Spleen (tissue), 11 donors: ENCODE results near the gene DPAGT1. TPM values are rescaled to one million over a fixed set of nuclear protein-coding genes. Genes with fewer than 3 reads are reported as not detected.

Experiments used
- DNase-seq: peaks from one replicate; pipeline ENCODE4 v3.0.0-alpha.2; 2020
- H3K27ac ChIP-seq, 8 donors: fragments of 200-600 bp; sonication (generic) in 7 of 8; 1 replicate in 4 of 8; 2 replicates in 4 of 8; pipeline versions ENCODE4 v1.5.0 to v1.8.0; 2016 to 2021; ENCODE audit warnings: inconsistent platforms in 4 of 8, mild to moderate bottlenecking in 4 of 8, moderate library complexity in 1 of 8
- H3K27me3 ChIP-seq, 7 donors: fragments of 200-600 bp; sonication (generic) in 6 of 7; replicated peaks in 1 of 7; 1 replicate in 4 of 7; 2 replicates in 3 of 7; pipeline versions ENCODE4 v1.5.0 to v1.8.0; 2016 to 2021; ENCODE audit warnings: inconsistent platforms in 3 of 7, mild to moderate bottlenecking in 1 of 7
- H3K36me3 ChIP-seq, 6 donors: fragments of 200-600 bp; sonication (generic) in 5 of 6; 1 replicate in 4 of 6; 2 replicates in 2 of 6; pipeline versions ENCODE4 v1.5.0 to v1.8.0; 2016 to 2021; ENCODE audit warnings: inconsistent platforms in 2 of 6
- H3K4me1 ChIP-seq, 6 donors: fragments of 200-600 bp; sonication (generic) in 5 of 6; 1 replicate in 3 of 6; 2 replicates in 3 of 6; pipeline versions ENCODE4 v1.5.0 to v1.8.0; 2016 to 2021; ENCODE audit warnings: inconsistent platforms in 3 of 6
- H3K4me3 ChIP-seq, 8 donors: fragments of 200-600 bp; sonication (generic) in 7 of 8; 1 replicate in 4 of 8; 2 replicates in 4 of 8; pipeline versions ENCODE4 v1.5.0 to v1.8.0; 2016 to 2021; ENCODE audit warnings: inconsistent platforms in 4 of 8, mild to moderate bottlenecking in 4 of 8, moderate library complexity in 2 of 8
- H3K9me3 ChIP-seq, 8 donors: fragments of 200-600 bp; sonication (generic) in 7 of 8; 1 replicate in 4 of 8; 2 replicates in 4 of 8; pipeline versions ENCODE4 v1.5.0 to v1.8.0; 2016 to 2021; ENCODE audit warnings: inconsistent platforms in 4 of 8
- POLR2A ChIP-seq, 3 donors: fragments of 450-650 bp; IDR thresholded peaks; one replicate each; pipeline ENCODE4 v1.5.1; 2017; ENCODE audit warnings: antibody characterized with exemption in 3 of 3, mild to moderate bottlenecking in 1 of 3
- POLR2AphosphoS5 ChIP-seq, 3 donors: sonication (generic); formaldehyde crosslinking; IDR thresholded peaks; one replicate each; pipeline ENCODE4 v1.5.1; 2017; ENCODE audit warnings: antibody characterized with exemption in 3 of 3
- WGBS, 5 donors: extraction: QIAGEN DNeasy Blood & Tissue Kit in 3 of 5; methylation state at CpG; one replicate each; pipeline versions ENCODE4 v1.1.5 to v1.1.7; 2013 to 2018; 5-methylcytosine and 5-hydroxymethylcytosine counted together
- intact Hi-C: fragments of 100-400 bp; cut with DNase I; formaldehyde crosslinking; loops from one replicate; pipeline ENCODE4 v1.15.0; 2023; ENCODE audit warnings: low total_unique reads
- polyA plus RNA-seq, 3 donors: library from polyadenylated mRNA; stranded (reverse); fragments of 200-250 nt; gene quantifications; one replicate each; pipeline ENCODE4 v1.2.1, GENCODE V29; 2013
- total RNA-seq, 7 donors: library from RNA; depleted of rRNA in 3 of 7; stranded (reverse); fragments of >200 nt in 3 of 7; fragmentation: NEBNext Ultra II Directional in 4 of 7; extraction: Animal tissue kit (Norgen Biotek cat#: 25700) in 4 of 7; gene quantifications; one replicate each; pipeline versions ENCODE4 v1.1.0 to v1.2.1, GENCODE V29; 2016 to 2021
- TF ChIP-seq, protein P1 (sequence below), 11 experiments: fragments of 200-600 bp in 7 of 11; fragments of 450-650 bp in 4 of 11; sonication (generic) in 4 of 11; IDR thresholded peaks in 8 of 11; conservative IDR thresholded peaks in 3 of 11; 1 replicate in 7 of 11; 2 replicates in 4 of 11; pipeline versions ENCODE4 v1.4.0 to v1.8.0; 2016 to 2021; ENCODE audit warnings: antibody characterized with exemption in 11 of 11, inconsistent platforms in 4 of 11, mild to moderate bottlenecking in 1 of 11
- donor health status: healthy with polysubstance abuse.
- donor health status: DM: no; HTN: no; CAD: no; lungs with moderate emphysema.
- donor health status: DM: no; HTN: no; CAD: no.
- donor health status: Bipolar disorder and iron deficiency.
- donor health status: healthy.
- donor health status: DM: no; HTN: no; CAD: no.
- donor health status: DM: yes; HTN: yes; CAD: no.

The DPAGT1 gene
- total and polyA plus RNA-seq, 10 donors, result 20.7 to 58.9 (median 33.7) TPM

DNA sequence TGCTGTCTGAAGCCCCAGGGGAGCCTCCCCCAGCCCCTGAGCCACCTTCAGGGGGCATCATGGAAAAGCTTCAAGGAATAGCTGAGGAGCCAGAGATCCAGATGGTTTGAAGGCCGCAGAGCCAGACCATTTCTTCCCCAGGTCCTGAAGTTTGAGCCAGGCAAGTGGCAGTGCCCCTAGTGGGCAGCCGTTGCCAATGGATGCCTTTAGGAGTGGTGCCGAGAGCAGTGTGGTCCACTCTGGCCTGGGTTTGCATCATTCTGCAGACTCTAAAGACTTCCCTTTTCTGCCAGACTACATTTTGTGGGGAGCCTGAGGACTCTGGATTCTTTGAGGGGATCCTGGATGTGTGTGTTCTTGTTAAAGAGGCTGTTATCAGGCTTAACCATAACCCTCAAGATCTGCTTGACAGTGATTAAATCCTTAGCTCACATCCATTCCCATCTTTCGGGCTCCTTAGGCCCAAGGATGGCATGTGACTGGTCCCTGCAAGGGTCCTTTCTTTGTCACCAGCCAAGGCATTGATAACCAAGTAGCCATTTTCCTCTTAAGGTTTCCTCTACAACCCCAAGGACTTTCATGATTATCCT, 32.8 kb upstream of the DPAGT1 start:
- no peak for DNase-seq
- TF ChIP-seq, protein P1, sequence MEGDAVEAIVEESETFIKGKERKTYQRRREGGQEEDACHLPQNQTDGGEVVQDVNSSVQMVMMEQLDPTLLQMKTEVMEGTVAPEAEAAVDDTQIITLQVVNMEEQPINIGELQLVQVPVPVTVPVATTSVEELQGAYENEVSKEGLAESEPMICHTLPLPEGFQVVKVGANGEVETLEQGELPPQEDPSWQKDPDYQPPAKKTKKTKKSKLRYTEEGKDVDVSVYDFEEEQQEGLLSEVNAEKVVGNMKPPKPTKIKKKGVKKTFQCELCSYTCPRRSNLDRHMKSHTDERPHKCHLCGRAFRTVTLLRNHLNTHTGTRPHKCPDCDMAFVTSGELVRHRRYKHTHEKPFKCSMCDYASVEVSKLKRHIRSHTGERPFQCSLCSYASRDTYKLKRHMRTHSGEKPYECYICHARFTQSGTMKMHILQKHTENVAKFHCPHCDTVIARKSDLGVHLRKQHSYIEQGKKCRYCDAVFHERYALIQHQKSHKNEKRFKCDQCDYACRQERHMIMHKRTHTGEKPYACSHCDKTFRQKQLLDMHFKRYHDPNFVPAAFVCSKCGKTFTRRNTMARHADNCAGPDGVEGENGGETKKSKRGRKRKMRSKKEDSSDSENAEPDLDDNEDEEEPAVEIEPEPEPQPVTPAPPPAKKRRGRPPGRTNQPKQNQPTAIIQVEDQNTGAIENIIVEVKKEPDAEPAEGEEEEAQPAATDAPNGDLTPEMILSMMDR (IDR thresholded peaks at IDR 0.05 in 8 of 11, conservative IDR thresholded peaks at IDR 0.05 in 3 of 11), result peak in 7 of 11 experiments; percentile 26 to 52 (median 44)
- TF ChIP-seq POLR2AphosphoS5 (IDR thresholded peaks at IDR 0.05) (peak in 1 of 3 donors; percentile 20), POLR2A (IDR thresholded peaks at IDR 0.05) (no peak)
- no peaks in the 10 kb centered on the region for H3K27me3 ChIP-seq
- no peaks in the 10 kb centered on the region for H3K9me3 ChIP-seq
- intact Hi-C loops, result no loop called here
- WGBS, 5 donors, result 58 to 81% (median 66%) methylated on average over 2 to 4 of the region's 4 CpGs
- peaks cover 7 to 30% (median 17%) of the 10 kb centered on the region in 6 donors for H3K4me1 ChIP-seq
- peaks cover 4 to 58% (median 53%) of the 10 kb centered on the region in 6 donors for H3K36me3 ChIP-seq
- no peak overlapping the region for H3K4me3 ChIP-seq
- H3K27ac ChIP-seq, result no peak overlapping the region

DNA sequence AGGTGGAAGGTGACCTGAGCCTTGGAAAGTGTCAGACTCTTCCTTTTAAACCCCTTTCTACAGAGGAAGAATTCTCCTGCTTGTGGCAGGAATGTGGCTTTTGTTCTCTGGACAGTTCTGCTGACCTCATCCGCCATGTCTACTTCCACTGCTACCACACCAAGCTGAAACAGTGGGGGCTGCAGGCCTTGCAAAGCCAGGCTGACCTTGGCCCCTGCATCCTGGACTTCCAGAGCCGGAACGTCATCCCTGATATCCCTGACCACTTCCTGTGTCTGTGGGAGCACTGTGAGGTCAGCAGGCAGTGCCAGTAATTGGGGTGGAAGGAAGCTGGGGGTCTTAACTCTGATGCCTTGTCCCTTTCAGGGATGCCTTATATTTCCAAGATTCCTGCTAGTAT, 29.0 kb upstream of the DPAGT1 start:
- Histone ChIP-seq H3K4me3 (no peak overlapping the region), H3K9me3 (no peaks in the 10 kb centered on the region), H3K36me3 (peaks cover 4 to 93% (median 67%) of the 10 kb centered on the region in 6 donors), H3K27me3 (no peaks in the 10 kb centered on the region), H3K27ac (peak overlapping the region in 7 of 8 donors; percentile 24 to 72 (median 57)), H3K4me1 (peaks cover 9 to 57% (median 29%) of the 10 kb centered on the region in 6 donors)
- intact Hi-C loops, result no loop called here
- no peak for DNase-seq
- TF ChIP-seq POLR2A (IDR thresholded peaks at IDR 0.05), result no peak
- TF ChIP-seq, protein P1 (IDR thresholded peaks at IDR 0.05 in 8 of 11, conservative IDR thresholded peaks at IDR 0.05 in 3 of 11), result peak in 1 of 11 experiments; percentile 24
- TF ChIP-seq POLR2AphosphoS5 (IDR thresholded peaks at IDR 0.05), result peak; percentile 26 to 77 (median 76)
- WGBS, 5 donors, result 43 to 71% (median 68%) methylated on average over 3 of the region's 3 CpGs

DNA sequence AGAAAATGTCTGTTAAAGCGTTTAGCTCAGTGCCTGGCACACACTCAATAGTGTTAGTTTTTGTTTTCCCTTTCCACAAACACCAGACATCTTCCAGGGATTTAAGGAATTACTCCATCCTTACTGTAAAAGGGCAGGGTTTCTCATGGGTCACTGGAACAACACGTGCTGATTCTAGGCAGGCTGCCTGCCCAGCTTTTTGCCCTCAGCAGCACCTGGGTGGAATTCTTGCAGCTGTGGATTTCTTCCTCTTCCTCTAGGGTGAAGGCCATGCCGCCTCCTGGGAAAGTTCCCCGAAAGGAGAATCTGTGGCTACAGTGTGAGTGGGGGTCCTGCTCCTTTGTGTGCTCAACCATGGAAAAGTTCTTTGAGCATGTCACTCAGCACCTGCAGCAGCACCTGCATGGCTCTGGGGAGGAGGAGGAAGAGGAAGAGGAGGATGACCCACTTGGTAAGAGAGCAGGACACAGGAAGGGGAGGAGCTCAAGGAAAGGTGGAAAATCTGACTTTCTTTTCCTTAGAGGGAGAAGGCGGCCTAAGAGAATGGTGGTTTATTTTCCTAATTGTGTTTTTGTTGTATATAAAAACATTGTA, 25.1 kb upstream of the DPAGT1 start:
- 65 to 80% (median 72%) methylated on average over 5 of the region's 5 CpGs for WGBS, 5 donors
- intact Hi-C loops, result no loop called here
- Histone ChIP-seq H3K4me3 (no peak overlapping the region), H3K27ac (peak overlapping the region in 5 of 8 donors; percentile 10 to 56 (median 41)), H3K27me3 (no peaks in the 10 kb centered on the region), H3K36me3 (peaks cover 0 to 82% (median 48%) of the 10 kb centered on the region in 6 donors), H3K9me3 (no peaks in the 10 kb centered on the region), H3K4me1 (peaks cover 19 to 78% (median 46%) of the 10 kb centered on the region in 6 donors)
- peak in 1 of 3 donors; percentile 6 for TF ChIP-seq POLR2AphosphoS5 (IDR thresholded peaks at IDR 0.05)
- TF ChIP-seq, protein P1 (IDR thresholded peaks at IDR 0.05 in 8 of 11, conservative IDR thresholded peaks at IDR 0.05 in 3 of 11), result no peak
- DNase-seq, result no peak

DNA sequence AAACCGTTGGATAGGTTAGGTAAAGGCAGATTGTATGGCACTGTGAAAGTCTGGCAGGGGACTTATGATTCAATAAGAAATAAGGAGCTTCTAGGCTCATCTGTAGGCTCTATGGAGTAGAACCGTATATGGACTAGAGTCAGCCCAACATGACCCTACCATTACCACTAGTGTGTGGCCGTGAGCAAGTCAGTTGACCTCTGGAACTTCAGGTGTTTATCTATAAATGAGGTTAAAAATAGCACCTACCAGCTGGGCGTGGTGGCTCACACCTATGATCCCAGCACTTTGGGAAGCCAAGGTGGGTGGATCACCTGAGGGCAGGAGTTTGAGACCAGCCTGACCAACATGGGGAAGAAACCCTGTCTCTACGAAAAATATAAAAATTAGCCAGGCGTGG, 24.2 kb upstream of the DPAGT1 start:
- Histone ChIP-seq H3K4me1 (peaks cover 20 to 78% (median 43%) of the 10 kb centered on the region in 6 donors), H3K27me3 (no peaks in the 10 kb centered on the region), H3K36me3 (peaks cover 0 to 73% (median 39%) of the 10 kb centered on the region in 6 donors), H3K27ac (peak overlapping the region in 1 of 8 donors; percentile 41), H3K4me3 (no peak overlapping the region), H3K9me3 (no peaks in the 10 kb centered on the region)
- 88 to 96% (median 94%) methylated on average over 6 of the region's 6 CpGs for WGBS, 5 donors
- intact Hi-C loops, result no loop called here
- TF ChIP-seq POLR2AphosphoS5 (IDR thresholded peaks at IDR 0.05) (no peak), POLR2A (IDR thresholded peaks at IDR 0.05) (no peak)
- no peak for DNase-seq
